Keratinocyte (primary cell): ENCODE results near the gene VWA7.
A peak's percentile ranks its signal among the peaks of the same experiment; 100 is the strongest.

ENCODE experiments used
- EZH2 ChIP-seq: IDR thresholded peaks from one replicate; pipeline ENCODE4 v1.6.1; 2012; ENCODE audit warnings: inconsistent platforms, mild to moderate bottlenecking, low read length, moderate library complexity
- TF ChIP-seq, protein P1 (sequence below), 3 experiments: IDR thresholded peaks in 1 of 3; conservative IDR thresholded peaks in 1 of 3; optimal IDR thresholded peaks in 1 of 3; 2 replicates in 2 of 3; 3 replicates in 1 of 3; pipeline versions ENCODE3 to v1.5.1; 2011; ENCODE audit warnings: low read length in 3 of 3, mild to moderate bottlenecking in 3 of 3, moderate library complexity in 2 of 3, control low read depth in 1 of 3, inconsistent platforms in 1 of 3; ENCODE audit not compliant: insufficient read depth in 2 of 3; ENCODE audit errors: extremely low read depth in 1 of 3

- TF ChIP-seq EZH2, result no peak
- TF ChIP-seq, protein P1, sequence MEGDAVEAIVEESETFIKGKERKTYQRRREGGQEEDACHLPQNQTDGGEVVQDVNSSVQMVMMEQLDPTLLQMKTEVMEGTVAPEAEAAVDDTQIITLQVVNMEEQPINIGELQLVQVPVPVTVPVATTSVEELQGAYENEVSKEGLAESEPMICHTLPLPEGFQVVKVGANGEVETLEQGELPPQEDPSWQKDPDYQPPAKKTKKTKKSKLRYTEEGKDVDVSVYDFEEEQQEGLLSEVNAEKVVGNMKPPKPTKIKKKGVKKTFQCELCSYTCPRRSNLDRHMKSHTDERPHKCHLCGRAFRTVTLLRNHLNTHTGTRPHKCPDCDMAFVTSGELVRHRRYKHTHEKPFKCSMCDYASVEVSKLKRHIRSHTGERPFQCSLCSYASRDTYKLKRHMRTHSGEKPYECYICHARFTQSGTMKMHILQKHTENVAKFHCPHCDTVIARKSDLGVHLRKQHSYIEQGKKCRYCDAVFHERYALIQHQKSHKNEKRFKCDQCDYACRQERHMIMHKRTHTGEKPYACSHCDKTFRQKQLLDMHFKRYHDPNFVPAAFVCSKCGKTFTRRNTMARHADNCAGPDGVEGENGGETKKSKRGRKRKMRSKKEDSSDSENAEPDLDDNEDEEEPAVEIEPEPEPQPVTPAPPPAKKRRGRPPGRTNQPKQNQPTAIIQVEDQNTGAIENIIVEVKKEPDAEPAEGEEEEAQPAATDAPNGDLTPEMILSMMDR (optimal IDR thresholded peaks at IDR 0.05 in 1 of 3, IDR thresholded peaks at IDR 0.05 in 1 of 3, conservative IDR thresholded peaks at IDR 0.05 in 1 of 3; ENCODE audit: extremely low read depth in 1 of 3, insufficient read depth in 2 of 3, low read length in 3 of 3), result peak in 1 of 3 experiments; percentile 2
Observed at GRCh38 chr6:31729979-31730630, 47.0 kb downstream of the VWA7 start.
